Sigmoid colon (tissue), 4 donors: ENCODE data around the gene TPST1.

Experiments
- CTCF ChIP-seq, 4 experiments: fragments of 450-650 bp in 3 of 4; fragments of 200-600 bp in 1 of 4; IDR thresholded peaks; one replicate each; pipeline ENCODE4 v1.5.1; 2016 to 2019; ENCODE audit warnings: antibody characterized with exemption in 4 of 4, mild to moderate bottlenecking in 3 of 4, moderate library complexity in 2 of 4
- EP300 ChIP-seq, 4 donors: sonication (generic); formaldehyde crosslinking; IDR thresholded peaks; one replicate each; pipeline ENCODE4 v1.6.1; 2017; ENCODE audit warnings: antibody characterized with exemption in 4 of 4
- POLR2A ChIP-seq, 2 donors: fragments of 450-650 bp; IDR thresholded peaks; one replicate each; pipeline ENCODE4 v1.6.1; 2016; ENCODE audit warnings: antibody characterized with exemption in 2 of 2, mild to moderate bottlenecking in 2 of 2, moderate library complexity in 2 of 2

- TF ChIP-seq CTCF (IDR thresholded peaks at IDR 0.05): no peak
- TF ChIP-seq POLR2A (IDR thresholded peaks at IDR 0.05): no peak
- no peak for TF ChIP-seq EP300 (IDR thresholded peaks at IDR 0.05)
These were observed 76.8 kb downstream of the TPST1 start for GRCh38 chr7:66281678-66282590.
